Measurements from ENCODE around the gene BCAS1.

Gene BCAS1

DNA sequence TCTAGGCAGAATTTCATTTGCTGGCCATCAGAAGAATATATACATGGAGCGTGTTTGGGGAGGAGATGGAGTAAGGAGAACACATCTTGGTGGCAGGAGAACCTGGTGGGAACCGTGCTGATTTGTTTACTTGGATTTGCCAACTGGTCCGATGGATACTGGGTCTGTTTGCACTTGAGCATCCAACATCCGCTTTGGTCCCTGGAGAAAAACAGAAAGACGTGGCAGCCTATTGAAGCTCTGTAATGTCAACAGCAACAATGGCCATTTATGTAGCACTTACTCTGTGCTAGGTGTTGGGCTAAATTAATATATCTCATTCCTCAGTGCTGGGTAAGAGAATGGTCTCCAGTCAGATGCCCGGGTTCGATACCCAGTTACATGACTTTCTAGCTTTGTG is 125.6 kb downstream of the BCAS1 start:
- Histone ChIP-seq H3K4me3 (ENCODE audit: low read depth, low read length) (no peak overlapping the region), H3K36me3 (no peaks in the 10 kb centered on the region), H3K4me1 (peaks cover 28% of the 10 kb centered on the region), H3K27me3 (no peaks in the 10 kb centered on the region), H3K9me3 (no peaks in the 10 kb centered on the region)
- TF ChIP-seq, protein P1, sequence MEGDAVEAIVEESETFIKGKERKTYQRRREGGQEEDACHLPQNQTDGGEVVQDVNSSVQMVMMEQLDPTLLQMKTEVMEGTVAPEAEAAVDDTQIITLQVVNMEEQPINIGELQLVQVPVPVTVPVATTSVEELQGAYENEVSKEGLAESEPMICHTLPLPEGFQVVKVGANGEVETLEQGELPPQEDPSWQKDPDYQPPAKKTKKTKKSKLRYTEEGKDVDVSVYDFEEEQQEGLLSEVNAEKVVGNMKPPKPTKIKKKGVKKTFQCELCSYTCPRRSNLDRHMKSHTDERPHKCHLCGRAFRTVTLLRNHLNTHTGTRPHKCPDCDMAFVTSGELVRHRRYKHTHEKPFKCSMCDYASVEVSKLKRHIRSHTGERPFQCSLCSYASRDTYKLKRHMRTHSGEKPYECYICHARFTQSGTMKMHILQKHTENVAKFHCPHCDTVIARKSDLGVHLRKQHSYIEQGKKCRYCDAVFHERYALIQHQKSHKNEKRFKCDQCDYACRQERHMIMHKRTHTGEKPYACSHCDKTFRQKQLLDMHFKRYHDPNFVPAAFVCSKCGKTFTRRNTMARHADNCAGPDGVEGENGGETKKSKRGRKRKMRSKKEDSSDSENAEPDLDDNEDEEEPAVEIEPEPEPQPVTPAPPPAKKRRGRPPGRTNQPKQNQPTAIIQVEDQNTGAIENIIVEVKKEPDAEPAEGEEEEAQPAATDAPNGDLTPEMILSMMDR (IDR thresholded peaks at IDR 0.05; ENCODE audit: low read depth, low read length) = no peak
- no peak for DNase-seq

DNA sequence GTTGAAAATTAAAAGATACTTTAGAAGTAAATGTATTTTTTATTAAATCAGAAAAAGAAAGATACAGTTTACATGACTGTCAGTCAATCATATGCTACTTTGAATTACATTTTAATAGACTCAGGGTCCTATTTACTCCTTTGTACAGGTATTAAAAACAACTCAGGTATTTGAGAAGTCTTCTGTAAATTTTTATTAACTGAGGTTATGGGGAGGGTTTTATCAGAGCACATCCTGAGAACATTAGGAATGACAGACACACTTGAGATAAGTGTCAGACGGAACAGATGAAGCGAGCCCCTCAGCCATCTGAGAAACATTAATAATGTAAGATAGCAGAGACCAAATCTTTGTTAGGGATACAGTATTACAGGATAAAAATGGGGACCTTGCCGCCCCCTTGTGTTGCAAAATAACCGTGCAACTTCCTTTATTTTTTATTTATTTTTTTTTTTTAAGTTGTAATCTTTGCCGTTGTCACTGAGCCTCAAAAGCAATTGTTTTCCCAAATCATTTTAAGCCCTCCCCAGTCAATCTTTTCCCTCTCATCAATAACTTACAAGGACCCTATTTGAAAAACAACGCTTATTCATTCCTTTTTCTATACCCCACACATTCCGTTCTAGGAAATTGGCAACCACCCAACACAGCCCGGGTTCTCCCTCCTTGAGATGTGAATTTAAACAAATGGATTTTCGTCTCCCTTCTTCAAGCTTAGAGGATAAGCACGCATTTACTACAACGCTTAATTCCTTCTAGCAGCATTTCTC is 126.7 kb downstream of the BCAS1 start:
- Histone ChIP-seq H3K9me3 (no peaks in the 10 kb centered on the region), H3K4me1 (peaks cover 33% of the 10 kb centered on the region)
- DNase-seq = peak; percentile 42

DNA sequence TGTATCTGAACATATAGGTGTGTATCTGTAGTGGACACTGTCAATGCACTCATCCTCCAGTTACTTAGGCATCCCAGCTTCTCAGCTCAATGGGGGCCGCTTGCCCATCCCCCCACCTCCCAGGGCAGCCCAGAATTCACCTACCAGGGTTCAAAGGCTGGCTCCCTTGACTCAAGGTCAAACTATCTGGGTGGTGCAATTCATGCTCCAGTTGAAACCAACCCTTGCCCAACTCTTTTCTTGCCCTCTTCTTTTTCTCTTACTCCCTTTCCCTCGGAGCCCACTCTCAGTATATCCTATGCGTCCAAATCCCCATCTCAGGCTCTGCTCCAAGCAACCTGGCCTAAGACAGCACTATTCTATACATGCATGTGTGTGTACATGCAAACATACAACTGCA is 127.4 kb downstream of the BCAS1 start:
- Histone ChIP-seq H3K4me1 (peaks cover 33% of the 10 kb centered on the region), H3K4me3 (ENCODE audit: low read depth, low read length) (no peak overlapping the region), H3K9me3 (no peaks in the 10 kb centered on the region), H3K36me3 (no peaks in the 10 kb centered on the region), H3K27me3 (no peaks in the 10 kb centered on the region)
- no peak for DNase-seq
- TF ChIP-seq, protein P1 (IDR thresholded peaks at IDR 0.05; ENCODE audit: low read depth, low read length) = no peak

More for the DNA sequence above, 126.7 kb downstream of the BCAS1 start:
- H3K4me3 ChIP-seq (ENCODE audit: low read depth, low read length) = peak overlapping the region; percentile 47
- TF ChIP-seq, protein P1 (IDR thresholded peaks at IDR 0.05; ENCODE audit: low read depth, low read length) = peak; percentile 67
- H3K27me3 ChIP-seq = no peaks in the 10 kb centered on the region
- H3K36me3 ChIP-seq = no peaks in the 10 kb centered on the region

DNA sequence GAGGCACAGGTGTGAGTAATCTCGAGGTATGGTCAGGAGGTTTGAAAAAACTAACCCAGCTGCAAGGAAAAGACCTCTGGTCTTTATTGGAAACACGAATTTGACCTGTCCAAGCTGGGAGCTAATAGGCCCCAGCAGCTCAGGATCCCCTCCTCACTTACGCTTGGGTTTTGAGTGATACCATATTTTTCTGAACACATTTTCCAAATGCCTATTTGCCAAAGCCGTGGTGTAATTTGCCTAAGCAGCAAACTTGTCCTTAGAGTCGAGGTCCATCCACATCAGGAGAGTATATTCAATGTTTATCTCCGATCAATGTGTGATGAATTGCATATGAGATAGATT is 128.0 kb downstream of the BCAS1 start:
- Histone ChIP-seq H3K36me3 (no peaks in the 10 kb centered on the region), H3K9me3 (no peaks in the 10 kb centered on the region), H3K27me3 (no peaks in the 10 kb centered on the region), H3K4me1 (peaks cover 33% of the 10 kb centered on the region), H3K4me3 (ENCODE audit: low read depth, low read length) (no peak overlapping the region)
- no peak for DNase-seq
- TF ChIP-seq, protein P1 (IDR thresholded peaks at IDR 0.05; ENCODE audit: low read depth, low read length) = no peak

DNA sequence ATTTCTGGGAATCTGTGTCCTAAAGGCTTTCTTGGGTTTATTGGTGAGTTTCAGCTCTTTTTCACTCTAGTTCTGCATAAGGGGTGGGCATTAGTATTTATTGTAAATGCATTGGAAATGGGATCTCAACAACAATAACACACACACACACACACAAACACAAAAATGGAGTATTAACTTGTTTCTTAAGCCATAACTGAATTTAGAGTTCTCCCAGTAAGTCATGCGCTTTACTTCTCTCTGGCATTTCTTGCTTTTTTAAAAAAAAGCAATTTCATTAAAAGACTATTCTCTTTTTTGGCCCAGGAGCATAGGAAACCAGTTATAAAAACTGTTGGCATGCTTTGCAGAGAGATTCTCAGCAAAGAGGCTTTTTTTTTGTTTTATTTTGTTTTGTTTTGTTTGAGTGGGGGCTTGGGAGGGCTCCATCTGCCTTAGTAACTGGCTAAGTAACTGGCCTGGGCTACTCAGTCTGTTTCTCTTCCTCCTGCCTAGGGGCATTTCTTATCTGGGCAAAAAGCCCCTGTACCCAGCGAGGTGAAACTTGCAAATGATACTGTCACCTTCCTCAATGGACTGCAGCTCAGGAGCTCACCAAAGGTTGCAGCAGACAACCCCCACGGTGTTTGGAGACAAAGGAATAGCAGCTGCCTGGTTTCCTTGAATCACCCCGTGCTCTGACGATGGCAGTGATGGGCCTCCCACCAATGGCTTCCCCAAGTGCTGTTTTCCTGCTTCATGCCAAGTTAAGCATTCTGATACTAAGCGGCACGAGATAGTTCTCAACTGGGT is 128.5 kb downstream of the BCAS1 start:
- Histone ChIP-seq H3K27me3 (no peaks in the 10 kb centered on the region), H3K4me3 (ENCODE audit: low read depth, low read length) (no peak overlapping the region), H3K4me1 (peaks cover 33% of the 10 kb centered on the region), H3K9me3 (no peaks in the 10 kb centered on the region), H3K36me3 (no peaks in the 10 kb centered on the region)
- DNase-seq = peak; percentile 35
- TF ChIP-seq, protein P1 (IDR thresholded peaks at IDR 0.05; ENCODE audit: low read depth, low read length) = no peak
